GM18505 (cell line): ENCODE results near the gene FPR1.
"Not testable (repeated sequence)": the region's sequence is repeated elsewhere in the genome, so short reads cannot be mapped to it uniquely, and the experiment has no call there.

Experiments used
- ATAC-seq: cut with Tn5 transposase; IDR thresholded peaks from one replicate; pipeline ENCODE4 v1.9.1; 2021; ENCODE audit not compliant: unreplicated experiment
- POLR2A ChIP-seq: IDR thresholded peaks from 4 replicates; pipeline ENCODE4 v1.6.1; 2011; ENCODE audit warnings: borderline replicate concordance; ENCODE audit not compliant: insufficient read depth, insufficient read length; ENCODE audit errors: extremely low read depth

FPR1 gene

DNA sequence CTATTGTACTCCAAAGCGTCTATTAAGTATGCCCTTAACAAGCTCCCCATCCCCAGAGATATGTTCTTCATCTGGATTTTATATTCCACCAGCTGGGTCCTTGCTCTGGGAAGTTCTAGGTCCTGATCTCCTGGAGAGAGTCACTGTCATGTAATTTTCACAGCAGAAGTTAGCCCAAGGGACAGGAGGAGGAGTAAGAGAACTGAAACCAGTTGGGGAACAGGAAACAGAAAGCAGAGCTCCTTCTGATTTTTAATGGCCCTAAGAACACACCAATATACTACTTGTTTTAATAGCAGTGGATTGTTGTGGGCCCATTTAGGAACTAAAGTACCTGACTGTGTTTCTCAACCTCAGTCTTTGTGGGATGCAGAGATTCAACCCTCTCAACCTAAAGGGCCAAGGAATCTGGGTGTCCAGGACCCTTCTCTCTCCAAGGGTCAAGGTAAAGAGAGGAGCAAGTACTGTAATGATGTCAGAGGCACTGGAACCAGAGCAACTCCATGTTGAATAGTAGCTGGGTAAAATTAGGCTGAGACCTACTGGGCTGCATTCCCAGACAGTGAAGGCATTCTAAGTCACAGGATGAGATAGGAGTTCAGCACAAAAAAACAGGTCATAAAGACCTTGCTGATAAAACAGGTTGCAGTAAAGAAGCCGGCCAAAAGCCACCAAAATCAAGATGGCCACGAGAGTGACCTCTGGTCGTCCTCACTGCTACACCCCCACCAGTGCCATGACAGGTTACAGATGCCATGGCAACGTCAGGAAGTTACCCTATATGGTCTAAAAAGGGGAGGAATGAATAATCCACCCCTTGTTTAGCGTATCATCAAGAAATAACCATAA is 35.2 kb upstream of the FPR1 start:
- TF ChIP-seq POLR2A: no peak
- no peak for ATAC-seq

DNA sequence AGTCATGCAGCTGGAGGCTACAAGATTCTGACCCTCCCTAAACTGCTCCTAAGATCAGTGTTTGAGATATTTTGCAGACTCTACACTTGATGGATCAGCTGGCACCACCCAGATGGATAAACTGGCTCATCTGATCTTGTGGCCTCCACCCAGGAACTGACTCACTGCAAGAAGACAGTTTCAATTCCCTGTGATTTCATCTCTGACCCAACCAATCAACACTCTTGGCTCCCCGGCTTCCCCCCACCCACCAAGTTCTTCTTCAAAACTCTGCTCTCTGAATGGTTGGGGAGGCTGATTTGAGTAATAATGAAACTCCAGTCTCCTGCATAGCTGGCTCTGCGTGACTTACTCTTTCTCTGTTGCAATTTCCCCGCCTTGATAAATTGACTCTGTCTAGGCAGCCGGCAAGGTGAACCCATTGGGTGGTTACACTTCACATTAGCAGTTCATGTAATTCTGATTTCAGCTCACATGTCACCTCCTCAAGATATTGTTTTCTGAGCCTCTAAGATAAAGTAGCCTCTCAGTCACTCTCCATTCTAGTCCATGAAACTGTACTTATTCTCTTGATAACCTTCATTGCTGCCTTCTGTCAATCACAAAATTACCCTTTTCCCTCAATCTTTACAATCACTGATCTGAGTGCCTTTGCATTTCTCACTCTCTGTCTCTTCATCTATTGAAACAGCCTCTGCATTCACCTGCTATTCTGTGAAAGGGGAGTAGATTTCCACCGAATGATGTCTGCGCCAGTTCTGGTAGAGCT is 33.4 kb upstream of the FPR1 start:
- TF ChIP-seq POLR2A: no peak

DNA sequence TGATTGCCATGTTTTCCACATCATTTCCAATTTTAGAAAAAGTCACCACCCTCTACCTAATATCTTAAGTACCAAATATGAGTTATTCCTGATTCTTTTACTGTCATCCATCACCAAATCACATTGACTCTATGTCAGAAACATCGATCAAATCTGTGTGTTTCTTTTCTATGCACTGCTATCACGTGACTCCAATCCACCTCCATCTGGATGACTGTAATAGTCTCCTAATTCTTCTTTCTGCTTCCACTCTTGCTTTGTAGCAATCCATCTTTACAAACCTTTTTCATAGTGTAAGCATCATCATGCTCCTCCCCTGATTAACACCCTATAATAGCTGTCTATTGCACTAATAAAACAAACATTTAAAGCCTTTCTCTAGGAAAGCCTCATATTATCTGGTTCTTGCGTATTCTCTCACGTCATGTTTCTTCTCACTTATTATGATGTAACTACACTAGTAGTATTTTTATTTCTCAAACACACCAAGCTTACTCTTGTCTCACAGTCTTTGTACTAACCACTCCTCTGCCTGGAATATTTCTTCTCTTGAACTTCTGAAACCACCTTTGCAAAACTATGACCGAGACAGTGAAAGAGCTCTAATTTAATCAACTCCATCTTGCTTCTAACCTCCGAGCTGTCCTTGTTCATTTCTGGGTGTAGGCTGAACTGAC is 32.6 kb upstream of the FPR1 start:
- ATAC-seq: no peak
- no peak for TF ChIP-seq POLR2A

More for the DNA sequence above, 33.4 kb upstream of the FPR1 start:
- ATAC-seq: no peak

DNA sequence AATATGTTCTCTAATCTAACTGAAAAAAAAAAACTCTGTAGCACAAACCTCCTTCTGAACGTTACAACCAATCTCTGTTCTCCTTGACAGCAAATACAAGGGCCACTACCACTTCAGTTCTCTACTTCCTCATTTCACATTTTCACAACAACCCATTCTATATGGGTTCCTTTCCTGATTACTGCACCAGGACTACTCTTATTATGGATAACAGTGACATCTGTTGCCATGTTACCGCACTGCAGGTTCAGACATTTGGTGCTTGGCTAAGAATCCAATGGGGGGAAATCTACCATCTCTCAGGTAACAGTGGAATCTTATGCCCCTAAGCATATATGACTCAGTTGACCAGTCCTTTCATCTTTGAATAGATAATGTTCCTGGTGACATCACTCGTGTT is 31.7 kb upstream of the FPR1 start:
- no peak for ATAC-seq
- TF ChIP-seq POLR2A: no peak

DNA sequence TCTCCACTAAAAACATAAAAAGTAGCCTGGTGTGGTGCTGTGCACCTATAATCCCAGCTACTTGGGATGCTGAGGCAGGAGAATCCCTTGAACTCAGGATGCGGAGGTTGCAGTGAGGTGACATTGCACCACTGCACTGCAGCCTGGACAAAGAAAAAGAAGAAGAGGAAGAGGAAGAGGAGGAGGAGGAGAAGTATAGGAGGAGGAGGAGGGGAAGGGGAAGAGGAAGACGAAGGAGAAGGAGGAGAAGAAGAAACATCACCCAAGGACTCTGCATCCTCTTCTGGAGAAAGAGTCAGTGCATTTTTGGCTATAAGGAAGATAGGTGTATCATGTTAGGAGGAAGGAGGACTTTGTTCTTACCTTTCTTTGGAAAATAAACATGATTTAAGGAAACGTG is 30.3 kb upstream of the FPR1 start:
- no peak for ATAC-seq
- TF ChIP-seq POLR2A: no peak

DNA sequence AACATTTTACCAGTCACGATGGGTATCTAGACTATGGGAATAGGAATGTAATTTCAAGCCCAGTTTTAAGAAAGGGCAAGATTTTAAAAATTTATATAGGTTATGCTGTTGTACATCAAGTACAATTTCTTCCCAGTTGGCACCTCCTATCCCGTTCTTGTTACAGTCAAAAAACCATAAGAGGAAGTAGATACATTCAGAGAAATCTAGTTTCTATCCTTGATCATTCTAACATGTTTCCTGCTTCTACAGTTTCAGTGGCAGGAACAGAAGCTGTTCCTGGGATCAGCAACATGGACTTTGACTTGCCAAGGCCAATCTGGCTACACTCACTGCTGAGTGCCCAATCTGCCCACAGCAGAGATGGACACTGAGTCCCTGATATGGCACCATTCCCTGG is 28.6 kb upstream of the FPR1 start:
- no peak for TF ChIP-seq POLR2A
- no peak for ATAC-seq

DNA sequence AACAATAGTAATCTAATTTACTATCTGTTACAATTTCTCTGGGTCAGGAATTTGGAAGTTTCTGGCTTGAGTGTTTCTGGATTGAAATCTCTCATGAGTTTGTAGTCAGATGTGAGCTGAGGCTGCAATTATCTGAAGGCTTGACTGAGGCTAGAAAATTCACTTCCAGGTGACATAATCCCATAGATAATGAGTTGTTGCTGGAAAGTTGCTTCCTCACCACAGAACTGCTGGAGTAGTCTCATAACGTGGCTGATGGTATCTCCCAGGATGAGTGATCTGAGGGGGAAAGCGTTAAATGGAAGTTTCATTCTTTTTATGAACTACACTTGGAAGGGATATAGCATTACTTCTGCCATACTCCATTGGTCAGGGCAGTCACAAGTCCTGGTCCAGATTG is 28.0 kb upstream of the FPR1 start:
- TF ChIP-seq POLR2A: no peak
- no peak for ATAC-seq

DNA sequence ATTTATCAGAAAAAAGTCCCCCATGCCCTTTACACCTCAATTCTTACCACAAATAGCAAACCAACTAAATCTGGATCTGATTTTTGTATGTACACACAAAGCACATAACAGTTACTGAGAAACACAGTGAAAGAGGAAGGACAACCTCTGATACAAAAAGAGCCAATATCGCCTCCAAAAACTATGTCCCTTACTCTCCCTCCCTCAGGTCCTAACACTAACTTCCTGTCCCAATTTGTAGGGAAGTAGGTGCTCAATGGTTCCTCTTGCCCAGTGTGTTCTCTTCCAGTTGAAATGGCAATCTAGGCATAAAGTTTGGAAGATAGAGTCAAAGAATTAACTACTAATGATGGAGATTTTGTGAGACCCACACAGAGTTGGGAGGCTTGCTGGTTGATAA is 27.5 kb upstream of the FPR1 start:
- no peak for TF ChIP-seq POLR2A
- no peak for ATAC-seq

DNA sequence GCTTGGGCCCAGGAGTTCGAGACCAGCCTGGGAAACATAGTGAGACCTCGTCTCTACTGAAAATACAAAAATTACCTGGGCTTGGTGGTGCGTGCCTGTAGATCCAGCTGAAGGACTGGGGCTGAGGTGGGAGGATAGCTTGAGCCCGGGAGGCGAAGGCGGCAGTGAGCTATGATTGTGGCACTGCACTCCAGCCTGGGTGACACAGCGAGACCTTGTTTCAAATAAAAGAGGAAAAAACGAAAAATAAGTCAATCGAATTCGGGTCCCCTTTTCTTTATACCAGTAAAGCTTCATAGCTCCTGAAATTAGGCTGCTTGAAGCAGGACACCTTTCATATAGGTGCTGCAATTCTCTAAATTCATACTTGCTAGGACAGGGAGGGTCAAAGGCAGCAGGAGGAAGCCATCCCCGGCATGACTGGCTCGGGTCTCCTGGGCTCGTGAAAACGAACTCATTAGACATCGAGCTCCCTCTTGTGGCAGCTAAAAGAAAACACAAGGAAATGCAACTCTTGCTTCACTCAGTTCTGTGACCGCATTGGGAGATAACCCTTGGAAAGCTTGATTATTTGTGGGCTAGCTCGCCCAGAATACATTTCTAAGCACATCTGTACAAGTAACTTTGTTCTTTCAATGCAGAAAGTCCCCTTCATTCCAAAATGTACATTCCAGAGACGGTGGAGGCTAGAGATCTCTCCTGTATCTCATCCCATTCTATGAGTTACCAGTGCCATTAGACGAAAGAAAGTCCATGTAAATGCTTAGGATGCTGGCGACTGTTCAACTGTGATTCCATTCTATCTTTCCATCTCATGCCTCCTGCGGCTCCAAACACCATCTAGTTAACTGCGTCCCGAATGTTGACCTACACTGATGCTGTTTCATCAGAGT is 26.1 kb upstream of the FPR1 start:
- no peak for TF ChIP-seq POLR2A

DNA sequence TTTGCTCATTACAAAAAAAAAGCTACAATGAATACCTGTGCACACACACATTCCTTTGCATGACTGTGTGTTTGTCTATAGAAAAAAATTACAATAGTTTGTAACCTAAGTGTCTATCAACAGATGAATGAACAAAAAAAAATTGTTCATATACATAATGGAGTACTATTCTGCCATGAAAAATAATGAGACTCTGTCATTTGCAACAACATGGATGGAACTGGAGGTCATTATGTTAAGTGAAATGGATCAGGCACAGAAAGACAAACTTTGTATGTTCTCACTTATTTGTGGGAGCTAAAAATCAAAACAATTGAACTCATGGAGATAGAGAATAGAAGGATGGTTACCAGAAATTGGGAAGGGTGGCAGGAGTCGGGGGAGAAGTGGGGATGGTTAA is 24.9 kb upstream of the FPR1 start:
- ATAC-seq: not testable (repeated sequence)

More for the DNA sequence above, 26.1 kb upstream of the FPR1 start:
- ATAC-seq: no peak

DNA sequence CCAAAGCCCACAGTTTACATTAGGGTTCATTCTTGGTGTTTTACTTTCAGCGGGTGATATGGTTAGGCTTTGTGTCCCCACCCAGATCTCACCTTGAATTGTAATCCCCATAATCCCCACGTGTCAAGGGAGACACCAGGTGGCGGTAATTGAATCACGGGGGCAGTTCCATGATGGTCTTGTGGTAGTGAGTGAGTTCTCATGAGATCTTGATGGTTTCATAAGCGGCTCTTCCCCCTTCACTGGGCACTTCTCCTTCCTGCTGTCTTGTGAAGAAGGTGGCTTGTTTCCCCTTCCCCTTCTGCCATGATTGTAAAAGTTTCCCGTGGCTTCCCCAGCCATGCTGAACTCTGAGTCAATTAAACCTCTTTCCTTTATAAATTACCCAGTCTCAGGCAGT is 21.3 kb upstream of the FPR1 start:
- no peak for ATAC-seq
- no peak for TF ChIP-seq POLR2A

DNA sequence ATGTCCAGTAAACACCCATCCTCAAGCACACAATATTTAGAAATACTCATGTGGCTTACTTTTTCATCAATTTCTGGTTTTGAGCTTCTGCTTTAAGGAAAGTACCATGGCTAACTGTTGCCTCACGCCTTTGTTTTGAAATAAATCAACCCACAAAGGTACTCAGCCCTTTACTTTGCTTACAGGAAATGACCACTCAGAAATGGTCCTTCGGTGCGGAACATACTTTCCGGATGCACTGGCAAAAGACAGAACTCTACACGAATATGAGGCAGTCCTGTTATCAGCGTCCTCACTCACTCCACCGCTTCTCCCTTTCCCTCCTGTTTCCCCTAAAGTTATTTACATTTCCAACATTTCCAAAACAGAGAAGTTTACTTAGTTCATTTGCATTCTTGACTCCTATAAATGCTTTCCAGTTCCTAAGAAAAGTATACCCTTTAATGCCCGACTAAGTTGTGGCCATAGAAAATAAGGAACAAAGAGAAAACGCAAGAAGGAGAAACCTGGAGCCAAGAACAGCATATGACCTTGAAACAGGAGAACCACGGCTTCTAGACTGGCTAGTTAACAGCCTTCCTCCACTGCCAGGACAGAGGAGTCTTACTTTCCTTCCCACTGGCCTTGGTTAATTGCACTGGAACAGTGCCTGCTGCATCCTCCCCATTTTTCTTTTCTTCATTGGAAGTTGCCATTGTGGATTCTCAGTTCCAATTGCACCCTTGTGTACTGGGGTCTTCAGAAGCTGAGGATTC is 19.9 kb upstream of the FPR1 start:
- ATAC-seq: no peak
- no peak for TF ChIP-seq POLR2A
